Cardiac septum (tissue), 1 donor: ENCODE results near the gene GPR157. TPM values are rescaled to one million over a fixed set of nuclear protein-coding genes. Genes with fewer than 3 reads are reported as not detected.
A peak's percentile ranks its signal among the peaks of the same experiment; 100 is the strongest.
"Not testable (repeated sequence)": the region's sequence is repeated elsewhere in the genome, so short reads cannot be mapped to it uniquely, and the experiment has no call there.

ENCODE experiments used
- DNase-seq: peaks from one replicate; pipeline ENCODE4 v3.0.0-alpha.2; 2020; ENCODE audit warnings: low spot score
- intact Hi-C: fragments of 100-400 bp; cut with DNase I; formaldehyde crosslinking; loops from one replicate; pipeline ENCODE4 v1.14.0; 2022
- long read RNA-seq: library from polyadenylated mRNA; unstranded; transcript quantifications from one replicate; pipeline ENCODE4 v2.0.0, GENCODE V29; 2021
- total RNA-seq: library from RNA; stranded (reverse); fragmentation: NEBNext Ultra II Directional; extraction: Animal tissue kit (Norgen Biotek cat#: 25700); gene quantifications from one replicate; pipeline ENCODE4 v1.2.1, GENCODE V29; 2021
- donor health status: DM: no; HTN: no; CAD: no.

The GPR157 gene, protein sequence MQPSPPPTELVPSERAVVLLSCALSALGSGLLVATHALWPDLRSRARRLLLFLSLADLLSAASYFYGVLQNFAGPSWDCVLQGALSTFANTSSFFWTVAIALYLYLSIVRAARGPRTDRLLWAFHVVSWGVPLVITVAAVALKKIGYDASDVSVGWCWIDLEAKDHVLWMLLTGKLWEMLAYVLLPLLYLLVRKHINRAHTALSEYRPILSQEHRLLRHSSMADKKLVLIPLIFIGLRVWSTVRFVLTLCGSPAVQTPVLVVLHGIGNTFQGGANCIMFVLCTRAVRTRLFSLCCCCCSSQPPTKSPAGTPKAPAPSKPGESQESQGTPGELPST
- 23.0 TPM for total RNA-seq
- long read RNA-seq, full-length matches to known transcripts = 1 of 10 reads
- long read RNA-seq, partial matches to known transcripts = 0 of 10 reads
- long read RNA-seq, other reads (novel, unspliced or antisense) = 9 of 10 reads

DNA sequence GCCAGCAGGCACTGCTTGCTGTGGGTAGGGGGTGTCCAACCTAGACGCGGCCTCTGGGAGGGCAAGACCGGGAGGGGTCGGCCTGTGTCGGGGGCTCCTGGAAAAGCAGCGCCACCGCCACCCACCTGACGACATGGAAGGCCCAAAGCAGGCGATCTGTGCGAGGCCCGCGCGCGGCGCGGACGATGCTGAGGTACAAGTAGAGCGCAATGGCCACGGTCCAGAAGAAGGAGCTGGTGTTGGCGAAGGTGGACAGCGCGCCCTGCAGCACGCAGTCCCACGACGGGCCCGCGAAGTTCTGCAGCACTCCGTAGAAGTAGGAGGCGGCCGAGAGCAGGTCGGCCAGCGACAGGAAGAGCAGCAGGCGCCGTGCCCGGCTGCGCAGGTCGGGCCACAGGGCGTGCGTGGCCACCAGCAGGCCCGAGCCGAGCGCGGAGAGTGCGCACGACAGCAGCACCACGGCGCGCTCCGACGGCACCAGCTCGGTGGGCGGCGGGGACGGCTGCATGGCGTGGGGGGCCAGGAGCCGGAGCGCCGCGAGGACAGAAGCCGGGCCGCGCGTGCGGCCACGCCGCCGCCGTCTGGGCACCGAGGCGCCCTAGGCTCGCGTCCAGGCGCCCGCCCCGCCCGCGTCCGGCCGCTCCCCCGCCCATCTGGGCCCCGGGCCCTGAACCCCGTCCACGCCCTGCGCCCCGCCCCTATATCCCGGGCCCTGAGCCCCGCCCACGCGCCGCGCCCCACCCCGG is at the start of gene GPR157:
Gene GPR157 (minus strand): TSS at position 583 of the 746 bp plus-strand sequence. CDS start 75 bp downstream, at position 508.
- intact Hi-C loops = loop anchor here (5.0 kb wide), 1 partner anchor 109 kb away; no protein-coding TSS in a partner anchor
- peak; percentile 97 for DNase-seq

DNA sequence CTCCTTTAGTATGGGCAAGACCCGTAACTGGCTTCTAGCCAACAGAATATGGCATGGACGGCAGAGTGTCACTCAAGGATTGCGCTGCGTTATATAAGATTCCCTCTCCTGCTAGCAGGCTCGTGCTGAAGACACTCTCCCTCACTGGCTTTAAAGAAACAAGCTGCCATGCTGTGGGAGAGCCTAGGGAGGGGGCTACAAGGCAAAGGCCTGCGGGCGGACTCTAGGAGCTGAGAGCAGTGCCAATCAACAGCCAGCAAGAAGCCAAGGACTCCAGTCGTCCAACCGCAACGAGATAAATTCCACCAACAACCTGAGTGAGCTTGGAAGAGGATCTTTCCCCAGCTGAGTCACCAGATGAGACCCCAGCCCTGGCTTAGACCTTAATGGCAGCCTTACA is 45.9 kb upstream of the GPR157 start:
- intact Hi-C loops = no loop called here
- no peak for DNase-seq

DNA sequence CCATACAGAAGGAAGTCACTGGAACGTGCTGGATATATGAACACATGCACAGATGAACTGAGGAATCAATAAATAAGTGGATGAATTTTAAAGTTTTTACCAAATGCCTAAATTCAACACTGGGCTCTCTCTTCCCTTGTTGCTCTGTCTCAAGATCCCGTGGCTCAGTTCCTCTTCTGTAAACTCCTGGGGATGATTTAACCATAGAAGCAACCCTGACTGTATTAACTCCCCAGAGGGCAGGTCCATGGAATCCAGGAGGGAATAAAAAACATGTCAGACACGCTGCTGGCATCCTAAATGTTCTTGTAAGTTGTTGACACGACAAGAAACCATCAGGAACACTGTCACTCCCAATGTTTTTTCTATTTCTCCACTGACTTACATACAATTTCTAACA is 45.3 kb upstream of the GPR157 start:
- no peak for DNase-seq
- intact Hi-C loops = no loop called here

DNA sequence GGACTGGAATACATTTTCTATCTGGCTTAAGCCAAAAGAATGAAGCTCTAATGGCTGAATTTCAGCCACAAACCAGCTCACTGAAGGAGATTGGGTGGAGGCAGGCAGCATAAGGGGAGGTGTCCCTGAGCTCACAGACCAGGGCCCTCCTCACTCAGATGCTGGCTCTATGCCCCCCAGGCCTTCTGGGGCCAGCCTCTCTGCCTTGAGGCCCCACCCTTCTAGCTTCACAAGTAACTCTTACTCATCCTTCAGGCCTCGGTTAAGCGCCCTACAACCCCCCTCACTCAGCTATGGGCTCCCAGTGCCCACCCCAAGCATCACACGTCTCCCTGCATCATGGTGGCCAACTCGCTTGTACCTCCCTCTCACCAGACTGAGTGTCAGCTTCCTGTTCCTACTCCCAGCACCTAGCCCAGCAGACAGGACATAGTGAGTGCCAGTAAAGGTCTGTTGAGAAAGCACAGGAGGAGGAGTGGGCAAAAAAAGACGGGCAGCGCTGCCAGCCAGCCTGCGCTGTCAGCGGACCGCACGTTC is 40.8 kb upstream of the GPR157 start:
- intact Hi-C loops = no loop called here
- no peak for DNase-seq

DNA sequence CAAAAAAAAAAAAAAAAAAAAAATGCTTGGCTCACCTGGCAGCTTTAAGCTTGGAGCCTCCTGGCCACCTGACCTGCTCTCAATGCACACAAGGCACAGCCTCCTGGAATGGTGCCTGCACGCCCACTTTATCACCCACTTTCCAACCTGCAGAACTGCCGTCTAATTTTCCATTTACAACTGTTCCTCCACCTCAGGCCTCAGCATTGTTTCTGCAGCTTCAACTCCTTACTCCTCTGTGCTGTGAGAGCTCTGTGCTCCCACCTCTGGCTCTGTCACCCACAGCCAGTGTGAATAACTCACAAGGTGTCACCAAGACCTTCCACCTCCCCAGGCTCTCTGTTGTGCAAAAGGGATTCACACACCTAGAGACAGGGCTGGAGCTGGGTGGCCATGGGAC is 38.7 kb upstream of the GPR157 start:
- no peak for DNase-seq
- intact Hi-C loops = no loop called here

DNA sequence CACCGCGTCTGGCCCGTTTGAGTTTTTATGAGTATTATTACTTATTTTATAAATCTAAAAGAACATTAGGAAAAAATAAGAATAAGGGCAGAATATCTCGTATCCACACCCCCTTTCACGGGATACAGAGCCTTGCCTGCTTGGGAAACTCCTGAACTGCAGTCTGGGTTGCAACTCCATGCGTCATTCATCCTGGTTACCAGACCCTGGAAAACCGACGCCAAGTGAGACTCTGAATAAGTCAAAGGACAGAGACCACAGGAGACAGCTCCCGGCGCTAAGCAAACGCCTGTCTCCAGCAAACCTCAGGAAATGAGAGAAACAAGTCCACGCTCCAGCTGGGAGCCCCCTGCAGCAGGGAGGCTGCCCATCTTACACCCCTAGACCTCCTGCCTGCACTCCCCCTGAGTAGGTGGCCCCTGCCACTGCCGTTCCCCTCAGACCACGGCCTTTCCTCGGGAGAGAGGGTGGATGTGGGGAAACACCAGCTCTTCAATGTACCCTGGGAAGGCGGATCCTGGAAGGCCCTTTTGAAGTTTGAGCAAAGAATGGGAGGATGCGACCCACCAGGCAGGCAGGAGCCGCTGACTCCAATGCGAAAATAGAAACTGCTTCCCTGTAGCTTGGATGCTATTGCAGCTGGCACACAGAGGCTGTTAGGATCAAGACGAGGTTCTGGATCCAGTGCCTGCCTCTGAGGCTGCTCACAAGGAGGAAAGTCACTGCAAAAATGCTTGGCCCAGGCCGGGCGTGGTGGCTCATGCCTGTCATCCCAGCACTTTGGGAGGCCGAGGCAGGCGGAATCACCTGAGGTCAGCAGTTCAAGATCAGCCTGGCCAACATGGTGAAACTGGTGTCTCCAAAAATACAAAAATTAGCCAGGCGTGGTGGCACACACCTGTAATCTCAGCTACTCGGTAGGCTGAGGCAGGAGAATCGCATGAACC is 37.7 kb upstream of the GPR157 start:
- no peak for DNase-seq
- intact Hi-C loops = no loop called here

DNA sequence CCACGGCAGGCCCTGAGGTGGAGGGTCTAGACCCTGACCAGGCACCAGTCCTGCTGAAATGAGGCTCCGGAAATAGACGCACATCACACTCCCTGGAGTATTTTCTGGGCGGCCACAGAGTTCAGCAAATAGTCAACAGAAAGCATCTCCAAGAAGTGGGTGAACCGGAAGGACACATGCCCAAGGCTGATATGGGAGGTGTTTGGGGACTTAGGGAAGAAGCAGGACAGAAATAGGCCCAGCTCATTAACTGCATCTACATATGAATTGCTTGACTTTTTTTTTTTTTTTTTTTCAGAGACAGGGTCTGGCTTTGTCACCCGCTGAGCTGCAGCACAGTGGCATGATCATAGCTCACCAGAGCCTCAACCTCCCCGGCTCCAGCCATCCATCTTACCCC is 36.5 kb upstream of the GPR157 start:
- intact Hi-C loops = no loop called here
- DNase-seq = no peak

DNA sequence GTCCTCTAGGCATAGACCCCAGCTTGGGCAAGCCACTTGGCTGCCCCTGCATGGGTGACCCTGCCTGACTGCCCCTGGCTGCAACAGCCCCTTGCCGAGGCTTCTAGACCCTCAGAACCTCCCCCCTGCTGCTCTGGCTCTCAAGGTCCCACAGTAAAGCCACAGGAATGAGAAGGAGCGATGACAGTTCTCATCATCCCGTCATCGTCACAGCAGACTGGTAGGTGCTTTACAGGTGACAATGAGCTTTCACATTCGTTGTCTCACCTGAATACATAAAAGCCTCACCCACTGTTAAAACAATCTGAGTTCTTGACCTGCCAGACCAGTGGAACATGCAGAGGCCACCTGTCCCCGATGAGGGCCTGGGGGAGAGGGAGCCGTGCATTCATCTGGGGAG is 36.0 kb upstream of the GPR157 start:
- DNase-seq = no peak
- intact Hi-C loops = no loop called here

DNA sequence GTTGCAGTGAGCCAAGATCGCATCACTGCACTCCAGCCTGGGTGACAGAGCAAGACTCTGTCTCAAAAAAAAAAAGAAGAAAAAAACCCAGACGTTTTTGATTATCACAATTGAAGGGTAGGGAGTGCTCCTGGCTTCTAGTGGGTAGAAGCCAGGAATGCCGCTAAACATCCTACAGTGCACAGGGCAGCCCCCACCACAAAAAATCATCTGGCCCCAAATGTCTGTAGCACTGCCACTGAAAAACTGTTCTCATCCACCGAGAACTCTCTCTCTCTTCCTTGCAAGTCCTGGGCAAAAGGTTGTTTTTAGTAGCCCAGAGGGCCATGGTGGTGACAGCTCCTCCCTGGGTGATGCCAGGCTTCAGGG is 35.6 kb upstream of the GPR157 start:
- DNase-seq = no peak
- intact Hi-C loops = no loop called here

DNA sequence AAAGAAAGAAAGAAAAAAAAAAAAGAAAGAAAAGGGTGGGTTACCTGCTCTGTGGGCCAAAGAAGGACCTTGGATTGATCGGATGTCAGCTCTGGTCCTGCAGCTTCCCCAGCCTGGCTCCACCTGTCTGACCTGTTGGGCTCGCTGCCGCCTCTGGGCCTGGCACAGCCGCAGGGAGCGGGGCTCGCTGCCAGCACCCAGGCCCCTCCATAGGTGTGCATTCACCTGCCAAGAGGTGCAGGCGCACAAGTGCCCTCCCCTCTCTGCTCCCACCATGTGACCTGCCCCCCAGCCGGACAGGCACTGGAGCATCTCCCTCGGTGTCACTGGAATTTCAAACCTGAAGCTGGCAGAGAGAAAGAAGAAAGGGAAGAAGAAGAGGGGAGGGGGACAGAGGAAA is 33.1 kb upstream of the GPR157 start:
- intact Hi-C loops = no loop called here
- no peak for DNase-seq

GRCh38 chr1:9161342-9161741 is 32.4 kb upstream of the GPR157 start:
- intact Hi-C loops = no loop called here

DNA sequence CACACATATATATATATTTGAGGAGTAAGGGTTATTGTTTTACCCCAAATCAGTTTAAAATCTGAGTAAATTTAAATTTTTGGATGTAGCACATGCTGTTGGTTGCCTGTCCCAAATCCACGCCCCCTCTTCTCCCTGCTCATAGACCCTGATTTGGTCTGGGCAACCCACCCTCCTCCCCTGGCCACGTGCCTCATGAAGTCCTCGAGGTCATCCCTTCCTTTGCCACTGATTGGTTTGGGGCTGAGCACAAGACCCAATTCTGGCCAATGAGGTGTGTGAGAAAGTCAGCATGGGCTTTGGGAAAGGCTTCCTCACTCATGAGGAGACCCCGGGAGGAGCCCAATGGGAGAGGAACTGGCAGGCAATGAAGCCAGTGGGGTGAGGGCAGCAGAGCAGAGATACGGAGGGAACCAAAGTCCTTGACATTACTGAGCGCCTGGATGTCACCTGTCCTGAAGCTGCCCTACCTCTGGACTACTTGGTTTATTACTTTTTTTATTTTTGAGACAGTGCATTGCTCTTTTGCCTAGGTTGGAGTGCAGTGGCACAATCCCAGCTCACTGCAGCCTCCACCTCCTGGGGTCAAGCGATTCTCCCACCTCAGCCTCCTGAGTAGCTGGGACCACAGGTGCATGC is 31.3 kb upstream of the GPR157 start:
- intact Hi-C loops = no loop called here
- DNase-seq = no peak

More at GRCh38 chr1:9161342-9161741, 32.4 kb upstream of the GPR157 start:
- DNase-seq = no peak

DNA sequence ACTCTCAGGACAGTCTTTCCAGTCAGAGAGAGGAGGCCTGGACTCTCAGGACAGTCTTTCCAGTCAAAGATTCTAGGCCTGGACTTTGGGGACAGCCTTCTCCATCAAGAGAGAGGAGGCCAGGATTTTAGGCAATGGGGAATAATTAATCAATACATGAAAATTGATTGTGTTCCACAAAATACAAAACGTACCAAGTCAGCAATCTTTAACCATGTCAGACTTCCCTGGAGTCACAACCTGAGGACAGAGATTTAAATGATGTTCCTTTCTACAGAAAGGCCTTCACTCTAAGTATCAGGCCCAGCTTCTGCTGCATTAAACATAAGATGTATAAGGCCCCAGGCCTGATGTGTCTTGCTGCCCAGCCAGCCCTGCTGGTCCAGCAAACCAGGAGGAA is 27.0 kb upstream of the GPR157 start:
- intact Hi-C loops = no loop called here
- DNase-seq = no peak

DNA sequence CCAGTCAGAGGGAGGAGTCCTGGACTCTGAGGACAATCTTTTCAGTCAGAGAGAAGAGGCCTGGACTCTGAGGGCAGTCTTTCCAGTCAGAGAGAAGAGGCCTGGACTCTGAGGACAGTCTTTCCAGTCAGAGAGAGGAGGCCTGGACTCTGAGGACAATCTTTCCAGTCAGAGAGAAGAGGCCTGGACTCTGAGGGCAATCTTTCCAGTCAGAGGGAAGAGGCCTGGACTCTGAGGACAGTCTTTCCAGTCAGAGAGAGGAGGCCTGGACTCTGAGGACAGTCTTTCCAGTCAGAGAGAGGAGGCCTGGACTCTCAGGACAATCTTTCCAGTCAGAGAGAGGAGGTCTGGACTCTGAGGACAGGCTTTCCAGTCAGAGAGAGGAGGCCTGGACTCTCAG is 26.5 kb upstream of the GPR157 start:
- DNase-seq, intact Hi-C loops: not testable (repeated sequence)

DNA sequence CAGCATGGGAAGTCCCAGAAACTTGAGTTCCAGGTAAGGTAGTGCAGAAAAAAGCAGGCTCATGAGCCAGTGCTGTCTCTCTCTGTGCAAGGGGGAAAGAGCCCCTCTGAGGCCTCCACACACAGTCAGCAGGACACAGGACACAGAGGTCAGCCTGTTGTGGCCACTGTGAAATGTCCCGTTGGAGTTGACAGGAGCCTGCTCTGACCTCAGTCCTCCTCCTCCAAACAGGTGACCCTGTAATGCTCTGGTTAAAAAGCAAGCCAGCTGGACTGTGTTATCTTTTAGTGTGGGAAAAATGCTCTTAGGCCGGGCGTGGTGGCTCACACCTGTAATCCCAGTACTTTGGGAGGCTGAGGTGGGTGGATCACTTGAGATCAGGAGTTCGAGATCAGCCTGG is 24.2 kb upstream of the GPR157 start:
- intact Hi-C loops = no loop called here
- DNase-seq = no peak

GRCh38 chr1:9152535-9152934 is 23.6 kb upstream of the GPR157 start:
- intact Hi-C loops = no loop called here
- no peak for DNase-seq

GRCh38 chr1:9151328-9151860 is 22.5 kb upstream of the GPR157 start:
- DNase-seq = no peak
- intact Hi-C loops = loop anchor here (2.0 kb wide), 1 partner anchor 45 kb away; no protein-coding TSS in a partner anchor

DNA sequence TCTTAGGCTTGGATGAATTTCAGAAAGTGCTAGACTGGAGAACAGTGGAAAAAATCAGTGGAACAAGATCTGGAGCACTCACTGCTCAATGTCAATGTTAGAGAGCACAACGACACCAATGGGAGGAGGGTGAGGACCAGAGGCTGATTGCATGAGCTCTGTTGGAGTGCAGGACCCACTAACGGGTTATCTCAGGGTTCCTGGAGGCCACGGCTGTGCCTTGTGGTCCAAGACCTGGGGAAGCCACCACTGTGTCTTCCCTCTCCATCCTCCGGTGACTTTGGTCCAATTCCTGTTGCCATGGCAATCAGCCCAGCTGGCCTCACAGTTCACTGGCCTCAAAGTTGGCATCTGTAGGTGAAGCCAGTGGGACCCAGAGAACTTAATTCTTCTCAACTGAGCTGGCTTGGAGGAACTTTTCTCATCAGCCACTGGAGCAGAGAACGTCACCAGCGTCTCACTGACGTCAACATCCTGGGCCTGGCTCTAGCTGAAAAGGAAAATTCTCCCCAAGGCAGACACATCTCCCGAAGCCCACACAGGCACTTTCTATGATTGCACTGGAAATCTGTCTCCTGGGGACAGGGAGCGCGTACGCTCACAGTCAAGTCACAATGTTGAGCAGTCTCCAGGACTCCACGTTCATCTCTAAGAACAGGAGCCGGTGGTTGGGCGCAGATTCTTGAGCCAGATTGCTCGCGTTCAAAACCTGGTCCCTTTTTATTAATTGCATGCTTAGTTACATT is 21.9 kb upstream of the GPR157 start:
- intact Hi-C loops = loop anchor here (2.0 kb wide), 1 partner anchor 46 kb away; no protein-coding TSS in a partner anchor
- DNase-seq = no peak
